Lower leg skin (tissue), 4 donors: ENCODE measurements around the gene FAM174B. TPM values are rescaled to one million over a fixed set of nuclear protein-coding genes. Genes with fewer than 3 reads are reported as not detected.

ENCODE experiments used
- DNase-seq, 2 donors: peaks; one replicate each; pipeline ENCODE4 v3.0.0-alpha.2; 2019; ENCODE audit warnings: low spot score in 2 of 2
- H3K4me3 ChIP-seq: fragments of 200-600 bp; sonication (generic); 2 replicates; pipeline ENCODE4 v1.5.1; 2017; ENCODE audit warnings: mild to moderate bottlenecking, low read depth; ENCODE audit not compliant: poor library complexity, severe bottlenecking
- CTCF ChIP-seq, 3 donors: fragments of 450-650 bp; IDR thresholded peaks; one replicate each; pipeline ENCODE4 v1.5.1; 2016; ENCODE audit warnings: antibody characterized with exemption in 3 of 3, mild to moderate bottlenecking in 3 of 3, moderate library complexity in 2 of 3
- POLR2A ChIP-seq, 2 donors: fragments of 450-650 bp; IDR thresholded peaks; one replicate each; pipeline ENCODE4 v1.6.1; 2016 to 2017; ENCODE audit warnings: antibody characterized with exemption in 2 of 2, mild to moderate bottlenecking in 1 of 2, moderate library complexity in 1 of 2
- WGBS, 2 donors: methylation state at CpG; one replicate each; pipeline ENCODE4 v1.1.5; 2018; 5-methylcytosine and 5-hydroxymethylcytosine counted together
- intact Hi-C: fragments of 100-400 bp; cut with DNase I; formaldehyde crosslinking; loops from one replicate; pipeline ENCODE4 v1.15.0; 2023; ENCODE audit warnings: low total_unique reads
- total RNA-seq, 4 donors: library from RNA; depleted of rRNA; stranded (reverse); fragments of >200 nt; gene quantifications; one replicate each; pipeline ENCODE4 v1.1.0, GENCODE V29; 2016

FAM174B gene
- total RNA-seq, 4 donors from 2014 or later = 9.9 to 33.4 (median 18.3) TPM

- DNase-seq = peak in 1 of 2 donors; percentile 64
- no peak for TF ChIP-seq POLR2A (IDR thresholded peaks at IDR 0.05)
- TF ChIP-seq CTCF (IDR thresholded peaks at IDR 0.05) = no peak
- 79 to 85% methylated on average over 12 of the region's 12 CpGs for WGBS, 2 donors
- intact Hi-C loops = no loop called here
- no peak overlapping the region for H3K4me3 ChIP-seq
Observed at GRCh38 chr15:92619145-92620101, 36.2 kb downstream of the FAM174B start.

- DNase-seq = peak in 1 of 2 donors; percentile 85
- intact Hi-C loops = no loop called here
- WGBS, 2 donors = 68 to 73% methylated on average over 22 of the region's 22 CpGs
Observed at GRCh38 chr15:92617549-92618520, 37.7 kb downstream of the FAM174B start.

GRCh38 chr15:92616621-92617548 is 38.7 kb downstream of the FAM174B start:
- 77 to 79% methylated on average over 24 to 25 of the region's 25 CpGs for WGBS, 2 donors
- intact Hi-C loops = no loop called here
- DNase-seq = peak in 1 of 2 donors; percentile 73
- TF ChIP-seq POLR2A (IDR thresholded peaks at IDR 0.05) (no peak), CTCF (IDR thresholded peaks at IDR 0.05) (no peak)
- H3K4me3 ChIP-seq = no peak overlapping the region

More at GRCh38 chr15:92617549-92618520, 37.7 kb downstream of the FAM174B start:
- no peak overlapping the region for H3K4me3 ChIP-seq
- TF ChIP-seq CTCF (IDR thresholded peaks at IDR 0.05) (no peak), POLR2A (IDR thresholded peaks at IDR 0.05) (no peak)

DNA sequence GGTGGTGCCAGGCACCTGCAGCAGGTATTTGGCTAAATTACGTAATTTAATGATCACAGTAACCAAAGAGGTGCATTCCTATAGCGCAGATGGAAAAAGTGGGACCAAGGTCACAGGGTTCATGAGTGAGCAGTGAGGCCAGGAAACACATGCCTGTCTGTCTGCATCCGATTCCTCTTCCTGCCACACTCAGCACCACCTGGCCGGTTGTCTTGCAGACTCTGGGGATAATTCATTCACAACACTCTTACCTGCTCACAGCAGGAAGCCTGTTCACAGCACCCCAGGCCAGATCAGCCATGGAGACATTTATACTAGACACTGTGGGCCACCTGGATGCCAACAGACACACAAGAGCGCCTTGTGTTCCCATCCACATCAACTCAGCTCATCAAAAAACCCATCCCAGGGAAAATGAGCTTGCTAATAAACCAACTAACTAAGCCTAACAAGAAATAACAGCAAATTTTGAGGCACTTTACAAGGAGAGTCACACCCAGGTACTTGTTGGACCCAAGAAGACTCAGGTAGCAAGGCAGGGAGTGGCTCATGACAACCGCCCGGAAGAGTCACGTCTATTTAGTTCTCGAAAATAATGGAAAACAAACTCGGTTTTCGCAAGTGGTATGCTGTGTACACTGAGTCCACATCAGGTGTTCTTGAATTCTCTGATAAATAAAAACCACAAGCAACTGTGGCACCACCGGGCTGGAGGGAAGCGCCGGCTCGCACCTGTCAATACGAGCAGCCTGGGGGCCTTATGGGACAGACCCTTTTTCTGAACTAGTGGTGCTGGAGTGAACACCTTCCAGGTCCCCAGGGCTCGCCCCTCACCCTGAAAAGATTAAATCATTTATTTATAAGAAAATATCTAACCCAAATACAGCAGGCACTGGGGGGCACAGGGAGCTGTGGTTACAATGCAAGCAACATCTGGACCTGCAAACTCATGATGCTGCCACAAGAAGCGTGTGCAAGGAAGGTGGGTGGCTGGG is 40.5 kb downstream of the FAM174B start:
- DNase-seq = peak in 1 of 2 donors; percentile 85
- no peak for TF ChIP-seq CTCF (IDR thresholded peaks at IDR 0.05)
- TF ChIP-seq POLR2A (IDR thresholded peaks at IDR 0.05) = no peak
- 71 to 83% methylated on average over 18 of the region's 18 CpGs for WGBS, 2 donors
- intact Hi-C loops = no loop called here
- H3K4me3 ChIP-seq = no peak overlapping the region
